Mesangial cell (primary cell): ENCODE data around the gene SAMD13. TPM values are rescaled to one million over a fixed set of nuclear protein-coding genes. Genes with fewer than 3 reads are reported as not detected.

Experiments
- total RNA-seq: library from RNA; depleted of rRNA; stranded (reverse); fragments of >200 nt; gene quantifications from 2 replicates; pipeline ENCODE4 v1.2.3, GENCODE V29; 2015

SAMD13 gene, protein sequence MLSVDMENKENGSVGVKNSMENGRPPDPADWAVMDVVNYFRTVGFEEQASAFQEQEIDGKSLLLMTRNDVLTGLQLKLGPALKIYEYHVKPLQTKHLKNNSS
- total RNA-seq: 0.49 and 1.4 TPM in 2 replicates

DNA sequence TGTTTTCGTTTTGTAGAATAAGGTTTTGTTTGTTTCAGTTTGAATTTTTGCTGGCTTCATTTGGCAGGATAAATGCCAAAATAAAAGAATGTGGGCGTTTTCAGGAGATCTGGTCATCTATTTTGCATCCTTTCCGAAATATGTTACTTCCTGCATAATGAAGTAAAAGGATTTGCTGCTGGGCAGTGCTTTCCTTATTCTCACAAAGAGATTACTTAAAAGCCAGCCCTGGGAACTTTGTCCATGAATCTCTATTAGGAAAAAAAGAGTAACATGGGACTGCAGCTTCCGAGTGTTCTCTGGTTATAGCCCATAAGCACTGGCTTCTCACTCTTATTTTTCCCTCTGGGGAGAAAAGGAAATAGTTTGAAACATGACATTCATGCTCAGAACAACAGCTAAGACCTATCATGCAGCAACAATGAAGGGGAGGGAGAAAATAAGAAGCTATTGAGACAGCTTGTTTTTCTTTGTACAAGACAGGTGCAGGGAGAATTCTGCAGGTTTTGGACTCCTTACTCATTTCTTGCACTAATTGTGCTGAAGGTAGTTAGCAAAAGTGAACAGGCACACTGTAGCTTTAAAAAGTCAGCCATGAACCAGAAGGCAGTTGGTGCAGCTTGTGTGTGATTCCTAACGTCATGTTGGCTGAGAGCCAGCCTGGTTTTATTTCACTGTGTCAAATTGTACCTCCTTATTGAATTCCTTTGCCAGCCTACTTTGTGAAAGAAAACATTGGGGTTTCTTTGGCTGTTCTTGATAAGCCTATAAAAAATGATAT lies at the start of gene SAMD13:
SAMD13 (plus strand) TSS at position 705 of the 781 bp plus-strand sequence. CDS start 1,527 bp downstream, outside the sequence.

DNA sequence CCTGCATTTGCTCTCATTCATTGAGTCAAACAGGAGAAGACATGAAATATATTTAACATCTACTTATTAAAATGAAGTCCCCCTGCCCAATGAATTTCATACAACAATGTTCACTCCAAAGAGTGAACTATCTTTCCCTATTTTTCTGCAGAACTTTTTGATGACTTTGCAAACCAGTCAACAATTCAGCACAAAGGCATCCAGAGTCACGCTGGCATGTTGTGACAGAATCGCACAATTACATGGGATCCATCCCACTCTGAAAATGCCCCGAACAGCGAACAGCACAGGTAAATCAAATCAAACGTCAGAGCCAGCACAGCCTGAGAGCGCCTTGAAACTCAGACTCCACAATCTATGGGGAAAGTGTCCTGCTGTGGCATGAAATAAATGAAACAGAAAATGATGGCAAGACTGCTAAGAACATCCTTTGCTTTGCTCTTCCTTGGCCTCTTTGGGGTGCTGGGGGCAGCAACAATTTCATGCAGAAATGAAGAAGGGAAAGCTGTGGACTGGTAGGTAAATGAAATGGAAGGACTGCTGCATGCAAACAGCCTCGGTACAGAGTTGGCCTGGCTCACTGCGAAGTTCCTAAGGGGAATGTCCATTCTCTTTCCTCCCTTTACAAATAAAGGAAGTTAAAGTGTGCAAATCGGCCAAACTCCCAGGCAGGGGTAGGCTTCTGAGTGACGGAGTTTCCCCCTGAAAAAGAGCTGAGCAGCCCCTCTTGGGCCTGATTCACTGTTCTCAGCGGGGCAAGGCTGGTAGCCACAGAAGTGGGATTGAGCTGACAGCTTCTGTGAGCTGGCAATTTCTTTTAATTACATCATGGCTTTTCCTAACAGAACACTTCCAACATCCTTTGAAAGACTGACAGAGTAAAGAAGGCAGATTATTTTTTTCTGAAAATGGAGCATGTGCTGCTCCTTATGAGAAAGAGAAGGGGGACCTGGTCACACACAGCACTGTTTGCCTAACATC lies 97.0 kb downstream of the SAMD13 start, which contains the start of gene DNASE2B:
DNASE2B (plus strand) TSS at position 310 of the 981 bp plus-strand sequence; CDS start at position 391, 81 bp downstream.

Other genes with a start within 250 kb of the SAMD13 start
- 7.8 and 9.8 TPM in 2 replicates for gene PRKACB, start 157.4 kb upstream of the SAMD13 start, total RNA-seq
- 0.16 TPM in 1 of 2 replicates, not detected in the other for gene DNASE2B, start 96.8 kb downstream of the SAMD13 start, total RNA-seq
- gene RPF1, start 177.6 kb downstream of the SAMD13 start, total RNA-seq: 17.9 and 37.5 TPM in 2 replicates
- gene SPATA1, start 204.7 kb downstream of the SAMD13 start, total RNA-seq: 1.6 and 2.1 TPM in 2 replicates
- 141 and 144 TPM in 2 replicates for gene GNG5, start 204.9 kb downstream of the SAMD13 start, total RNA-seq